ENCODE data around the gene FAM53B.

DNA sequence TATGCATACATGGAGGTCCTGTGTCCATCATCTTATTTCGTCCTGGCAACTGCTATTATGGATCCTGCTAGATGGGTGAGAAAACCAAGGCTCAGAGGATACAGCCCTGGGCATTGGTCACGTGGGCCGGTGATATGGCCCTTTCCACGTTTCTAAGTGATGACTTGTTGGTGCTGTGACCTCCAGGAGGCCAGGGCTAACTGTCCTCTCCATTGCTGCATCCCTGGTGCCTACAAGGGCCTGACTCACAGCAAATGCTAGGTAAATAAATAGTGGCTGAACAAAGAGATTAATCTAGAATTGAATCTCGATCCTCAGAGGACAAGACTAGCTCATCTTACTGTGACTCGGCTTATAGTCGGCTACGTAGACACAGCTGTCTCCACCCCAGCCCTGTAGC, 78.6 kb downstream of the FAM53B start:
- TF ChIP-seq, protein P1, sequence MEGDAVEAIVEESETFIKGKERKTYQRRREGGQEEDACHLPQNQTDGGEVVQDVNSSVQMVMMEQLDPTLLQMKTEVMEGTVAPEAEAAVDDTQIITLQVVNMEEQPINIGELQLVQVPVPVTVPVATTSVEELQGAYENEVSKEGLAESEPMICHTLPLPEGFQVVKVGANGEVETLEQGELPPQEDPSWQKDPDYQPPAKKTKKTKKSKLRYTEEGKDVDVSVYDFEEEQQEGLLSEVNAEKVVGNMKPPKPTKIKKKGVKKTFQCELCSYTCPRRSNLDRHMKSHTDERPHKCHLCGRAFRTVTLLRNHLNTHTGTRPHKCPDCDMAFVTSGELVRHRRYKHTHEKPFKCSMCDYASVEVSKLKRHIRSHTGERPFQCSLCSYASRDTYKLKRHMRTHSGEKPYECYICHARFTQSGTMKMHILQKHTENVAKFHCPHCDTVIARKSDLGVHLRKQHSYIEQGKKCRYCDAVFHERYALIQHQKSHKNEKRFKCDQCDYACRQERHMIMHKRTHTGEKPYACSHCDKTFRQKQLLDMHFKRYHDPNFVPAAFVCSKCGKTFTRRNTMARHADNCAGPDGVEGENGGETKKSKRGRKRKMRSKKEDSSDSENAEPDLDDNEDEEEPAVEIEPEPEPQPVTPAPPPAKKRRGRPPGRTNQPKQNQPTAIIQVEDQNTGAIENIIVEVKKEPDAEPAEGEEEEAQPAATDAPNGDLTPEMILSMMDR (IDR thresholded peaks at IDR 0.05), result no peak
- TF ChIP-seq POLR2AphosphoS5 (IDR thresholded peaks at IDR 0.05) (no peak), POLR2A (IDR thresholded peaks at IDR 0.05; ENCODE audit: low read depth) (no peak)

Data from esophagus muscularis mucosa (tissue), 3 donors.